ENCODE results near the gene OTOG.

DNA sequence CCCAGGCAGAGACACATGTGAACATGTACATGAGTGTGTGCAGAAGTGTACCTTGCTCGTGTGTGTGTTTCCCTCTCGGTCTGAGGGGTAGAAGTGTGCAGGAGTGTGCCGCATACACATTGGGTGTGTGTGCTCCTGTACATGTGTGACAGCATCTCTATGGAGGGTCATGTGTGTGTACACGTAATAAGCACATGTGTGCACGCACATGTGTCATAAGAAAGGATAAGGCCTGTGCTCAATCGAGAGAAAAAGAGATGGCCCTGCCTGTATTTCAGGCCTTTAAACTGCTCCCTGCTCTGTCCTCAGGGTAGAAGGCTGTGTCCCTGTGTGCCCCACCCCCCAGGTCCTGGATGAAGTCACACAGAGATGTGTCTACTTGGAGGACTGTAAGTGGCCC, 61.8 kb downstream of the OTOG start:
- TF ChIP-seq, protein P1, sequence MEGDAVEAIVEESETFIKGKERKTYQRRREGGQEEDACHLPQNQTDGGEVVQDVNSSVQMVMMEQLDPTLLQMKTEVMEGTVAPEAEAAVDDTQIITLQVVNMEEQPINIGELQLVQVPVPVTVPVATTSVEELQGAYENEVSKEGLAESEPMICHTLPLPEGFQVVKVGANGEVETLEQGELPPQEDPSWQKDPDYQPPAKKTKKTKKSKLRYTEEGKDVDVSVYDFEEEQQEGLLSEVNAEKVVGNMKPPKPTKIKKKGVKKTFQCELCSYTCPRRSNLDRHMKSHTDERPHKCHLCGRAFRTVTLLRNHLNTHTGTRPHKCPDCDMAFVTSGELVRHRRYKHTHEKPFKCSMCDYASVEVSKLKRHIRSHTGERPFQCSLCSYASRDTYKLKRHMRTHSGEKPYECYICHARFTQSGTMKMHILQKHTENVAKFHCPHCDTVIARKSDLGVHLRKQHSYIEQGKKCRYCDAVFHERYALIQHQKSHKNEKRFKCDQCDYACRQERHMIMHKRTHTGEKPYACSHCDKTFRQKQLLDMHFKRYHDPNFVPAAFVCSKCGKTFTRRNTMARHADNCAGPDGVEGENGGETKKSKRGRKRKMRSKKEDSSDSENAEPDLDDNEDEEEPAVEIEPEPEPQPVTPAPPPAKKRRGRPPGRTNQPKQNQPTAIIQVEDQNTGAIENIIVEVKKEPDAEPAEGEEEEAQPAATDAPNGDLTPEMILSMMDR (IDR thresholded peaks at IDR 0.05), result no peak
- TF ChIP-seq POLR2A (IDR thresholded peaks at IDR 0.05), result no peak
